SK-N-SH treated with all-trans-retinoic acid at 6 μM for 48 hours (cell line): ENCODE data around the gene SUN5.

Source experiments
- ATAC-seq: fragments of 200-7000 bp; cut with Tn5 transposase; 3 replicates; pipeline ENCODE4 v1.9.1; 2020; ENCODE audit warnings: mild to moderate bottlenecking, moderate library complexity
- ARNTL ChIP-seq: fragments of 450-650 bp; formaldehyde crosslinking; IDR thresholded peaks from 2 replicates; pipeline ENCODE4 v1.5.0; 2020; ENCODE audit warnings: low read depth, mild to moderate bottlenecking, moderate library complexity, borderline replicate concordance
- BACH2 ChIP-seq: fragments of 250-450 bp; sonication (Bioruptor Pico); IDR thresholded peaks from 2 replicates; pipeline ENCODE4 v1.9.0; 2021; ENCODE audit warnings: mild to moderate bottlenecking, borderline replicate concordance
- ISL1 ChIP-seq: fragments of 250-450 bp; sonication (Bioruptor Pico); IDR thresholded peaks from 2 replicates; pipeline ENCODE4 v2.1.2; 2022; ENCODE audit warnings: mild to moderate bottlenecking, moderate library complexity
- PPARA ChIP-seq: fragments of 250-450 bp; sonication (Bioruptor Pico); IDR thresholded peaks from 2 replicates; pipeline ENCODE4 v1.5.0; 2020; ENCODE audit warnings: mild to moderate bottlenecking, borderline replicate concordance
- RARB ChIP-seq: fragments of 250-450 bp; sonication (Bioruptor Pico); IDR thresholded peaks from 2 replicates; pipeline ENCODE4 v1.8.0; 2021; ENCODE audit warnings: mild to moderate bottlenecking, moderate library complexity
- SNAI2 ChIP-seq: fragments of 250-450 bp; sonication (Bioruptor Pico); IDR thresholded peaks from 2 replicates; pipeline ENCODE4 v1.5.0; 2020; ENCODE audit warnings: mild to moderate bottlenecking, moderate library complexity
- ZC3H10 ChIP-seq: fragments of 250-450 bp; sonication (Bioruptor Pico); IDR thresholded peaks from 2 replicates; pipeline ENCODE4 v1.5.1; 2021; ENCODE audit warnings: mild to moderate bottlenecking, moderate library complexity
- ZFP3 ChIP-seq: fragments of 250-450 bp; sonication (Bioruptor Pico); IDR thresholded peaks from 2 replicates; pipeline ENCODE4 v1.5.0; 2020; ENCODE audit warnings: mild to moderate bottlenecking, moderate library complexity
- ZFP30 ChIP-seq: fragments of 450-650 bp; formaldehyde crosslinking; IDR thresholded peaks from 2 replicates; pipeline ENCODE4 v1.5.0; 2022; ENCODE audit warnings: mild to moderate bottlenecking, moderate library complexity
- ZNF565 ChIP-seq: fragments of 450-650 bp; formaldehyde crosslinking; conservative IDR thresholded peaks from 2 replicates; pipeline ENCODE4 v1.5.0; 2020; ENCODE audit warnings: low read depth, mild to moderate bottlenecking, moderate library complexity
- ZNF8 ChIP-seq: fragments of 450-650 bp; formaldehyde crosslinking; IDR thresholded peaks from 2 replicates; pipeline ENCODE4 v1.5.0; 2020; ENCODE audit warnings: mild to moderate bottlenecking, moderate library complexity
- TF ChIP-seq, protein P1 (sequence below): fragments of 250-450 bp; sonication (Bioruptor Pico); IDR thresholded peaks from 2 replicates; pipeline ENCODE4 v1.5.0; 2020; ENCODE audit warnings: mild to moderate bottlenecking, moderate library complexity

Gene SUN5

DNA sequence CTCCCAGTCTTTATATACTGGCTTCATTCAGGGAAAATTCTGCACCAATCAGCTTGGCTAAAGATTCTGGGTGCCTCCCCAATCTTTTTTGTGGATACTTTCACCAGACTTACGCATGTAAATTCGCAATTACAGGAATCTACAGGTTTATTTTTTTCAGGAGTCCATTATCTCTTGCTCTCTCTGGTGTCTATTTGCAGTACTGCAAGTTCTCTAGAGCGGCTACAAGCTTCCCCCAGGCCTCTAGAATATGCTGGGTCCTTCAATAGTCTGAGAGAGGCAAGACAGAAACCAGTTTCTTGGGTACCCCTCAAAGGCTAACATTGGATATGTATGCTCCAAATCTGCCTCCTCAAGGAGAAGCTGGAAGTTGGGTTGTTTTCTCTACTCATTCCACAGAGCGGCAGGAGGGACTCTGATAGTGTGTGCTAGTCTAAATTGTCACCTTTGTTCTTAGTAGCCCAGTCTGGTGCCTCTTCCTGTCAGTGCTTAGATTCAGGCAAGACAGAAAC is 58.5 kb downstream of the SUN5 start:
- peak; percentile 63; the same call in 2 of the 3 replicates for ATAC-seq
- TF ChIP-seq ZFP3 (CRISPR knock-in tag) (no peak), ZNF8 (no peak)

DNA sequence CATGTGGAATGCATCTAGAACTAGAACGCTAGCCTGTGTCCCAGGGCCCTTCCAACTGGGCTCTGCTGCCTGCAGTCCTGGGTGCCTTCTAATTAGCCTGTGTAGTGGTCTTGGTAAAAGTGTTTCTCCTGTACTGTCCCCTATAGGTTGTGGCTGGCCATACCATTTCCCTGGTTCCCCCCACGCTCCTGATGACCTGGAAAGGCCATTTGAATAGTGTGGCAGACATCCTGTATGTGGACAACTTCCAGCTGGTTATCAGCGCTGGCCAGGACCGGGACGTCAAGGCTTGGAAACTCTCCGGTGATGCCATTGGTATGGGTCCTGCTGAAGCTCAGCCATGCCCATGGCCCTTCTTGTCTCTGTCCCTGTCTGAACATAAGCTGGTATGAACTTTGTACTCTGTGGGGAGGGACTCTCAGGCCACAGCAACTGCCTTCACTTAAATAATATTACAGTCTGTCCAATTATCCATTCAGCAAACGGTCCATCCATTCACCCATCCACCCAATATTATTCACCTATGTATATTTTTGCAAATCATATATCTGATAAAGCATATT is 60.7 kb downstream of the SUN5 start:
- no peak for TF ChIP-seq ZNF565
- no peak for TF ChIP-seq SNAI2 (CRISPR knock-in tag)
- TF ChIP-seq ZFP30 = no peak
- ATAC-seq = no peak

DNA sequence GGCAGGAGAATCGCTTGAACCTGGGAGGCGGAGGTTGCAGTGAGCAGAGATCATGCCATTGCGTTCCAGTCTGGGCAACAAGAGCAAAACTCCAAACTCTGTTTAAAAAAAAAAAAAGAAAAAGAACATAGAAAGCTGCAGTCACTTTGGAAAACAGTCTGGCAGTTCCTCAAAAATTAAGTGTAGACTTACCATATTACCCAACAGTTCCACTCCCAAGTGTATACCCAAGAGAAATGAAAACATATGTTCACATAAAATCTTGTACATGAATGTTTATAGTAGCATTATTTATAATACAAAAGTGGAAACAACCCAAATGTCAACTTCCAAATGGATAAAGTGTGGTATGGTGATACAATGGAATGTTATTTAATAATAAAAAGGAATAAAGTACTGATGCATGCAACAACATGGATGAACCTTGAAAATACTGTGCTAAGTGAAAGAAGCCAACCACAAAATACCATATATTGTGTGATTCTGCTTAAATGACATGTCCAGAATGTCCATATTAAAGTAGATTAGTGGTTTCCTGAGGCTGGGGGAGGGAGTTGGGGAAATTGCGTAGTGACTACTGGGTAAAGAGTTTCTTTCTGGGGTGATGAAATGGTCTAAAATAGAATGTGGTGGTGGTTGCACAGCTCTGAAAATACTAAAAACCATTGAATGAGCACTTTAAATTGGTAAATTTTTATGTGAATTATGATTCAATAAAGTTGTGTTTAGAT is 62.9 kb downstream of the SUN5 start:
- no peak for ATAC-seq
- TF ChIP-seq ZNF565 = no peak
- no peak for TF ChIP-seq ISL1
- no peak for TF ChIP-seq PPARA (CRISPR knock-in tag)
- no peak for TF ChIP-seq RARB (CRISPR knock-in tag)
- TF ChIP-seq ZC3H10 (CRISPR knock-in tag) = no peak
- no peak for TF ChIP-seq ZFP30

DNA sequence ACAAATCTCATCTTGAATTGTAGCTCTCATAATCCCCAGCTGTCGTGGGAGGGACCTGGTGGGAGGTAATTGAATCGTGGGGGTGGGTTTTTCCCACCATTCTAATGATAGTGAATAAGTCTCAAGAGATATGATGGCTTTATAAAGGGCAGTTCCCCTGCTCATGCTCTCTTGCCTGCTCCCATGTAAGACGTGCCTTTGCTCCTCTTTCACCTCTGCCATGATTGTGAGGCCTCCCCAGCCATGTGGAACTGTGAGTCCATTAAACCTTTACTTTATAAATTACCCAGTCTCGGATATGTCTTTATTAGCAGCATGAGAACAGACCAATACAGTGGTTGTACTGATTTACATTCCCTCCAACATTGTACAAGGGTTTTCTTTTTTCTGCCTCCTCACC is 69.7 kb downstream of the SUN5 start:
- no peak for ATAC-seq
- TF ChIP-seq, protein P1, sequence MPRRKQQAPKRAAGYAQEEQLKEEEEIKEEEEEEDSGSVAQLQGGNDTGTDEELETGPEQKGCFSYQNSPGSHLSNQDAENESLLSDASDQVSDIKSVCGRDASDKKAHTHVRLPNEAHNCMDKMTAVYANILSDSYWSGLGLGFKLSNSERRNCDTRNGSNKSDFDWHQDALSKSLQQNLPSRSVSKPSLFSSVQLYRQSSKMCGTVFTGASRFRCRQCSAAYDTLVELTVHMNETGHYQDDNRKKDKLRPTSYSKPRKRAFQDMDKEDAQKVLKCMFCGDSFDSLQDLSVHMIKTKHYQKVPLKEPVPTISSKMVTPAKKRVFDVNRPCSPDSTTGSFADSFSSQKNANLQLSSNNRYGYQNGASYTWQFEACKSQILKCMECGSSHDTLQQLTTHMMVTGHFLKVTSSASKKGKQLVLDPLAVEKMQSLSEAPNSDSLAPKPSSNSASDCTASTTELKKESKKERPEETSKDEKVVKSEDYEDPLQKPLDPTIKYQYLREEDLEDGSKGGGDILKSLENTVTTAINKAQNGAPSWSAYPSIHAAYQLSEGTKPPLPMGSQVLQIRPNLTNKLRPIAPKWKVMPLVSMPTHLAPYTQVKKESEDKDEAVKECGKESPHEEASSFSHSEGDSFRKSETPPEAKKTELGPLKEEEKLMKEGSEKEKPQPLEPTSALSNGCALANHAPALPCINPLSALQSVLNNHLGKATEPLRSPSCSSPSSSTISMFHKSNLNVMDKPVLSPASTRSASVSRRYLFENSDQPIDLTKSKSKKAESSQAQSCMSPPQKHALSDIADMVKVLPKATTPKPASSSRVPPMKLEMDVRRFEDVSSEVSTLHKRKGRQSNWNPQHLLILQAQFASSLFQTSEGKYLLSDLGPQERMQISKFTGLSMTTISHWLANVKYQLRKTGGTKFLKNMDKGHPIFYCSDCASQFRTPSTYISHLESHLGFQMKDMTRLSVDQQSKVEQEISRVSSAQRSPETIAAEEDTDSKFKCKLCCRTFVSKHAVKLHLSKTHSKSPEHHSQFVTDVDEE = no peak
- TF ChIP-seq BACH2 (CRISPR knock-in tag) (no peak), ARNTL (CRISPR knock-in tag) (no peak)
